KMS-11 (cell line): Measurements from ENCODE around the gene RNF208.

Source experiments
- H2AFZ ChIP-seq: fragments of 200-600 bp; sonication (generic); 2 replicates; pipeline ENCODE4 v1.6.1; 2016; ENCODE audit warnings: antibody characterized with exemption, mixed run types, low read depth
- H3K27ac ChIP-seq: fragments of 200-600 bp; sonication (generic); 2 replicates; pipeline ENCODE4 v1.6.1; 2016; ENCODE audit warnings: mild to moderate bottlenecking, mixed run types
- H3K27me3 ChIP-seq: fragments of 200-600 bp; sonication (generic); 2 replicates; pipeline ENCODE4 v1.6.1; 2017; ENCODE audit warnings: mild to moderate bottlenecking, low read depth, mixed run types, moderate library complexity; ENCODE audit not compliant: insufficient read depth
- H3K36me3 ChIP-seq: fragments of 200-600 bp; sonication (generic); 2 replicates; pipeline ENCODE4 v1.6.1; 2017; ENCODE audit warnings: mild to moderate bottlenecking, mixed run types; ENCODE audit not compliant: insufficient read depth
- H3K4me1 ChIP-seq: fragments of 200-600 bp; sonication (generic); 2 replicates; pipeline ENCODE4 v1.6.1; 2016; ENCODE audit warnings: mild to moderate bottlenecking, low read depth, mixed run types; ENCODE audit not compliant: poor library complexity, severe bottlenecking
- H3K4me2 ChIP-seq: fragments of 200-600 bp; sonication (generic); 2 replicates; pipeline ENCODE4 v1.7.0; 2016; ENCODE audit warnings: mild to moderate bottlenecking, mixed run types
- H3K4me3 ChIP-seq: fragments of 200-600 bp; sonication (generic); IDR thresholded peaks from 2 replicates; pipeline ENCODE4 v1.6.1; 2017; ENCODE audit warnings: low read depth, low read length, mixed read lengths; ENCODE audit not compliant: insufficient read depth
- H3K79me2 ChIP-seq: fragments of 200-600 bp; sonication (generic); 2 replicates; pipeline ENCODE4 v1.6.1; 2016; ENCODE audit warnings: low read depth, mixed run types; ENCODE audit not compliant: insufficient read depth
- H3K9ac ChIP-seq: fragments of 200-600 bp; sonication (generic); 2 replicates; pipeline ENCODE4 v1.6.1; 2016; ENCODE audit warnings: mild to moderate bottlenecking, mixed run types
- H4K20me1 ChIP-seq: fragments of 200-600 bp; sonication (generic); 2 replicates; pipeline ENCODE4 v1.6.1; 2016; ENCODE audit warnings: mild to moderate bottlenecking, mixed run types; ENCODE audit not compliant: insufficient read depth
- CTCF ChIP-seq: fragments of 200-600 bp; sonication (generic); conservative IDR thresholded peaks from 2 replicates; pipeline ENCODE4 v1.6.1; 2017; ENCODE audit warnings: low read depth, mild to moderate bottlenecking, antibody characterized with exemption, low read length, moderate library complexity, mixed read lengths

Gene RNF208

GRCh38 chr9:137173796-137174664, 48.0 kb downstream of the RNF208 start:
- Histone ChIP-seq H3K27me3 (no peaks in the 10 kb centered on the region), H3K36me3 (no peaks in the 10 kb centered on the region), H3K4me1 (peaks cover 31% of the 10 kb centered on the region), H3K9ac (no peak overlapping the region), H3K4me3 (no peak overlapping the region), H2AFZ (no peak overlapping the region), H4K20me1 (no peaks in the 10 kb centered on the region), H3K27ac (no peak overlapping the region), H3K79me2 (no peaks in the 10 kb centered on the region), H3K4me2 (no peak overlapping the region)
- no peak for TF ChIP-seq CTCF

- Histone ChIP-seq H2AFZ (no peak overlapping the region), H3K27me3 (peaks cover 4% of the 10 kb centered on the region), H3K4me3 (no peak overlapping the region), H3K4me2 (no peak overlapping the region), H3K36me3 (no peaks in the 10 kb centered on the region), H3K27ac (no peak overlapping the region), H4K20me1 (no peaks in the 10 kb centered on the region), H3K9ac (no peak overlapping the region), H3K4me1 (peaks cover 31% of the 10 kb centered on the region), H3K79me2 (no peaks in the 10 kb centered on the region)
- TF ChIP-seq CTCF = no peak
Measured at GRCh38 chr9:137172901-137173795, 48.9 kb downstream of the RNF208 start.

- H3K36me3 ChIP-seq = no peaks in the 10 kb centered on the region
- H3K4me3 ChIP-seq = no peak overlapping the region
- no peak overlapping the region for H2AFZ ChIP-seq
- no peak for TF ChIP-seq CTCF
- H3K79me2 ChIP-seq = no peaks in the 10 kb centered on the region
- H3K4me1 ChIP-seq = peaks cover 44% of the 10 kb centered on the region
- no peak overlapping the region for H3K4me2 ChIP-seq
- H3K27ac ChIP-seq = no peak overlapping the region
- H3K27me3 ChIP-seq = peaks cover 22% of the 10 kb centered on the region
- no peaks in the 10 kb centered on the region for H4K20me1 ChIP-seq
- H3K9ac ChIP-seq = no peak overlapping the region
Measured at GRCh38 chr9:137171149-137171900, 50.7 kb downstream of the RNF208 start.

- no peak overlapping the region for H3K9ac ChIP-seq
- peaks cover 29% of the 10 kb centered on the region for H3K27me3 ChIP-seq
- peaks cover 47% of the 10 kb centered on the region for H3K4me1 ChIP-seq
- H3K36me3 ChIP-seq = no peaks in the 10 kb centered on the region
- no peak overlapping the region for H3K27ac ChIP-seq
- H3K79me2 ChIP-seq = no peaks in the 10 kb centered on the region
- peak overlapping the region; percentile 26; the same call in 1 of the 2 replicates for H2AFZ ChIP-seq
- H3K4me2 ChIP-seq = peak overlapping the region; percentile 60
- no peaks in the 10 kb centered on the region for H4K20me1 ChIP-seq
- TF ChIP-seq CTCF = no peak
- H3K4me3 ChIP-seq = no peak overlapping the region
Measured at GRCh38 chr9:137170486-137171148, 51.4 kb downstream of the RNF208 start.
